GM12878 (cell line): ENCODE data around the gene ICA1. TPM values are rescaled to one million over a fixed set of nuclear protein-coding genes. Genes with fewer than 3 reads are reported as not detected.

ENCODE experiments used
- ATF3 ChIP-seq: IDR thresholded peaks from 2 replicates; pipeline ENCODE4 v1.6.1; 2011; ENCODE audit warnings: low read depth, mild to moderate bottlenecking, low read length, moderate library complexity, borderline replicate concordance; ENCODE audit errors: extremely low read depth
- BCL11A ChIP-seq: IDR thresholded peaks from 2 replicates; pipeline ENCODE4 v1.6.1; 2011; ENCODE audit warnings: low read depth, low read length
- CBX3 ChIP-seq: fragments of 200-600 bp; sonication (generic); IDR thresholded peaks from 2 replicates; pipeline ENCODE4 v1.6.1; 2016; ENCODE audit warnings: low read depth, borderline replicate concordance
- EGR1 ChIP-seq, 2 experiments: IDR thresholded peaks; 1 replicate in 1 of 2; 2 replicates in 1 of 2; pipeline ENCODE4 v1.6.1; 2011 to 2012; ENCODE audit warnings: low read depth in 2 of 2, low read length in 2 of 2, borderline replicate concordance in 1 of 2, mild to moderate bottlenecking in 1 of 2, moderate library complexity in 1 of 2
- ETV6 ChIP-seq, 2 experiments: fragments of 450-650 bp in 1 of 2; IDR thresholded peaks in 1 of 2; conservative IDR thresholded peaks in 1 of 2; 2 replicates each; pipeline ENCODE4 v1.6.1; 2014; ENCODE audit warnings: antibody characterized with exemption in 1 of 2, borderline replicate concordance in 1 of 2, low read depth in 1 of 2, mild to moderate bottlenecking in 1 of 2, moderate library complexity in 1 of 2
- SMC3 ChIP-seq: IDR thresholded peaks from 2 replicates; pipeline ENCODE4 v1.6.1; 2011; ENCODE audit warnings: low read length, improper control_type of control experiment, borderline replicate concordance
- polyA plus RNA-seq, 11 experiments: library from polyadenylated mRNA; depleted of rRNA in 4 of 11; unstranded in 6 of 11; stranded (reverse) in 5 of 11; fragments of >200 nt; fragmentation: Nextera tagmentation in 4 of 11; fragmentation: Illumina TruSeq in 1 of 11; extraction: Ambion mirVana in 4 of 11; extraction: Trizol in 1 of 11; gene quantifications; 1 replicate in 1 of 11; 2 replicates in 10 of 11; pipeline versions ENCODE4 v1.2.1 to v1.2.3, GENCODE V29; 2011 to 2016; ENCODE audit warnings: inconsistent platforms in 2 of 11, missing spikeins in 2 of 11, low read depth in 1 of 11
- total RNA-seq, 4 experiments: library from RNA; depleted of rRNA in 3 of 4; stranded (reverse); fragments of >200 nt in 3 of 4; fragmentation: Illumina TruSeq in 1 of 4; extraction: Trizol in 1 of 4; gene quantifications; 2 replicates each; pipeline versions ENCODE4 v1.2.1 to v1.2.3, GENCODE V29; 2013 to 2021
- TF ChIP-seq, protein P1 (sequence below): fragments of 450-650 bp; IDR thresholded peaks from 2 replicates; pipeline ENCODE4 v1.6.1; 2017; ENCODE audit warnings: antibody characterized with exemption, mild to moderate bottlenecking, moderate library complexity
- TF ChIP-seq, protein P2 (sequence below): fragments of 450-650 bp; IDR thresholded peaks from 2 replicates; pipeline ENCODE4 v1.6.1; 2016; ENCODE audit warnings: mild to moderate bottlenecking
- TF ChIP-seq, protein P3 (sequence below): IDR thresholded peaks from 2 replicates; pipeline ENCODE4 v1.6.1; 2011; ENCODE audit warnings: borderline replicate concordance, low read depth, mild to moderate bottlenecking, moderate library complexity, low read length; ENCODE audit not compliant: insufficient read depth, poor library complexity, severe bottlenecking
- TF ChIP-seq, protein P4 (sequence below), 3 experiments: IDR thresholded peaks in 2 of 3; conservative IDR thresholded peaks in 1 of 3; 2 replicates each; pipeline ENCODE4 v1.5.1; 2011; ENCODE audit warnings: low read depth in 3 of 3, low read length in 3 of 3, mild to moderate bottlenecking in 3 of 3, control low read depth in 2 of 3, moderate library complexity in 2 of 3, inconsistent platforms in 1 of 3, mixed read lengths in 1 of 3; ENCODE audit not compliant: control insufficient read depth in 2 of 3, insufficient read depth in 1 of 3; ENCODE audit errors: extremely low read depth in 1 of 3

ICA1 gene
- total and polyA plus RNA-seq, 10 of the 15 experiments (the other 5 are each of a cell fraction or from before 2014, with no cell fraction given), result 1.3 to 35.1 (median 3.3) TPM

- TF ChIP-seq, protein P1, sequence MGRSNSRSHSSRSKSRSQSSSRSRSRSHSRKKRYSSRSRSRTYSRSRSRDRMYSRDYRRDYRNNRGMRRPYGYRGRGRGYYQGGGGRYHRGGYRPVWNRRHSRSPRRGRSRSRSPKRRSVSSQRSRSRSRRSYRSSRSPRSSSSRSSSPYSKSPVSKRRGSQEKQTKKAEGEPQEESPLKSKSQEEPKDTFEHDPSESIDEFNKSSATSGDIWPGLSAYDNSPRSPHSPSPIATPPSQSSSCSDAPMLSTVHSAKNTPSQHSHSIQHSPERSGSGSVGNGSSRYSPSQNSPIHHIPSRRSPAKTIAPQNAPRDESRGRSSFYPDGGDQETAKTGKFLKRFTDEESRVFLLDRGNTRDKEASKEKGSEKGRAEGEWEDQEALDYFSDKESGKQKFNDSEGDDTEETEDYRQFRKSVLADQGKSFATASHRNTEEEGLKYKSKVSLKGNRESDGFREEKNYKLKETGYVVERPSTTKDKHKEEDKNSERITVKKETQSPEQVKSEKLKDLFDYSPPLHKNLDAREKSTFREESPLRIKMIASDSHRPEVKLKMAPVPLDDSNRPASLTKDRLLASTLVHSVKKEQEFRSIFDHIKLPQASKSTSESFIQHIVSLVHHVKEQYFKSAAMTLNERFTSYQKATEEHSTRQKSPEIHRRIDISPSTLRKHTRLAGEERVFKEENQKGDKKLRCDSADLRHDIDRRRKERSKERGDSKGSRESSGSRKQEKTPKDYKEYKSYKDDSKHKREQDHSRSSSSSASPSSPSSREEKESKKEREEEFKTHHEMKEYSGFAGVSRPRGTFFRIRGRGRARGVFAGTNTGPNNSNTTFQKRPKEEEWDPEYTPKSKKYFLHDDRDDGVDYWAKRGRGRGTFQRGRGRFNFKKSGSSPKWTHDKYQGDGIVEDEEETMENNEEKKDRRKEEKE, result no peak
- TF ChIP-seq, protein P2, sequence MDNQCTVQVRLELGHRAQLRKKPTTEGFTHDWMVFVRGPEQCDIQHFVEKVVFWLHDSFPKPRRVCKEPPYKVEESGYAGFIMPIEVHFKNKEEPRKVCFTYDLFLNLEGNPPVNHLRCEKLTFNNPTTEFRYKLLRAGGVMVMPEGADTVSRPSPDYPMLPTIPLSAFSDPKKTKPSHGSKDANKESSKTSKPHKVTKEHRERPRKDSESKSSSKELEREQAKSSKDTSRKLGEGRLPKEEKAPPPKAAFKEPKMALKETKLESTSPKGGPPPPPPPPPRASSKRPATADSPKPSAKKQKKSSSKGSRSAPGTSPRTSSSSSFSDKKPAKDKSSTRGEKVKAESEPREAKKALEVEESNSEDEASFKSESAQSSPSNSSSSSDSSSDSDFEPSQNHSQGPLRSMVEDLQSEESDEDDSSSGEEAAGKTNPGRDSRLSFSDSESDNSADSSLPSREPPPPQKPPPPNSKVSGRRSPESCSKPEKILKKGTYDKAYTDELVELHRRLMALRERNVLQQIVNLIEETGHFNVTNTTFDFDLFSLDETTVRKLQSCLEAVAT, result peak; percentile 96
- TF ChIP-seq, protein P3, sequence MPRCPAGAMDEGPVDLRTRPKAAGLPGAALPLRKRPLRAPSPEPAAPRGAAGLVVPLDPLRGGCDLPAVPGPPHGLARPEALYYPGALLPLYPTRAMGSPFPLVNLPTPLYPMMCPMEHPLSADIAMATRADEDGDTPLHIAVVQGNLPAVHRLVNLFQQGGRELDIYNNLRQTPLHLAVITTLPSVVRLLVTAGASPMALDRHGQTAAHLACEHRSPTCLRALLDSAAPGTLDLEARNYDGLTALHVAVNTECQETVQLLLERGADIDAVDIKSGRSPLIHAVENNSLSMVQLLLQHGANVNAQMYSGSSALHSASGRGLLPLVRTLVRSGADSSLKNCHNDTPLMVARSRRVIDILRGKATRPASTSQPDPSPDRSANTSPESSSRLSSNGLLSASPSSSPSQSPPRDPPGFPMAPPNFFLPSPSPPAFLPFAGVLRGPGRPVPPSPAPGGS, result peak; percentile 99
- TF ChIP-seq SMC3, result no peak; the same call in 1 of the 2 replicates
- TF ChIP-seq, protein P4, sequence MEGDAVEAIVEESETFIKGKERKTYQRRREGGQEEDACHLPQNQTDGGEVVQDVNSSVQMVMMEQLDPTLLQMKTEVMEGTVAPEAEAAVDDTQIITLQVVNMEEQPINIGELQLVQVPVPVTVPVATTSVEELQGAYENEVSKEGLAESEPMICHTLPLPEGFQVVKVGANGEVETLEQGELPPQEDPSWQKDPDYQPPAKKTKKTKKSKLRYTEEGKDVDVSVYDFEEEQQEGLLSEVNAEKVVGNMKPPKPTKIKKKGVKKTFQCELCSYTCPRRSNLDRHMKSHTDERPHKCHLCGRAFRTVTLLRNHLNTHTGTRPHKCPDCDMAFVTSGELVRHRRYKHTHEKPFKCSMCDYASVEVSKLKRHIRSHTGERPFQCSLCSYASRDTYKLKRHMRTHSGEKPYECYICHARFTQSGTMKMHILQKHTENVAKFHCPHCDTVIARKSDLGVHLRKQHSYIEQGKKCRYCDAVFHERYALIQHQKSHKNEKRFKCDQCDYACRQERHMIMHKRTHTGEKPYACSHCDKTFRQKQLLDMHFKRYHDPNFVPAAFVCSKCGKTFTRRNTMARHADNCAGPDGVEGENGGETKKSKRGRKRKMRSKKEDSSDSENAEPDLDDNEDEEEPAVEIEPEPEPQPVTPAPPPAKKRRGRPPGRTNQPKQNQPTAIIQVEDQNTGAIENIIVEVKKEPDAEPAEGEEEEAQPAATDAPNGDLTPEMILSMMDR (IDR thresholded peaks at IDR 0.05 in 2 of 3, conservative IDR thresholded peaks at IDR 0.05 in 1 of 3; ENCODE audit: control insufficient read depth in 2 of 3, extremely low read depth in 1 of 3, insufficient read depth in 1 of 3, low read depth in 3 of 3, low read length in 3 of 3), result no peak
- peak in 1 of 2 experiments; percentile 35; a peak in 1 of 3 replicates for TF ChIP-seq EGR1 (IDR thresholded peaks at IDR 0.05; ENCODE audit: borderline replicate concordance in 1 of 2, low read depth in 2 of 2, low read length in 2 of 2)
- peak in 1 of 2 experiments; percentile 96; a peak in 2 of 4 replicates for TF ChIP-seq ETV6 (conservative IDR thresholded peaks at IDR 0.05 in 1 of 2, IDR thresholded peaks at IDR 0.05 in 1 of 2; ENCODE audit: borderline replicate concordance in 1 of 2, low read depth in 1 of 2)
- TF ChIP-seq BCL11A, result peak; percentile 94
- TF ChIP-seq ATF3, result no peak
- no peak for TF ChIP-seq CBX3
These were observed 127.8 kb downstream of the ICA1 start (continued) for GRCh38 chr7:8134089-8134733.
